Neural progenitor cell (in vitro differentiated cells): ENCODE results near the gene FOXJ1. TPM values are rescaled to one million over a fixed set of nuclear protein-coding genes. Genes with fewer than 3 reads are reported as not detected.

Source experiments
- DNase-seq: peaks from one replicate; pipeline ENCODE4 v3.0.0-alpha.2; 2016; ENCODE audit warnings: low spot score
- H2AFZ ChIP-seq: fragments of 200-600 bp; sonication (generic); replicated peaks from 2 replicates; pipeline ENCODE4 v1.6.1; 2016; ENCODE audit warnings: antibody characterized with exemption
- H3F3A ChIP-seq: fragments of 200-600 bp; sonication (generic); 2 replicates; pipeline ENCODE4 v1.6.1; 2016; ENCODE audit warnings: antibody characterized with exemption, low read depth
- H3K27ac ChIP-seq: fragments of 200-600 bp; sonication (generic); 2 replicates; pipeline ENCODE4 v1.5.1; 2016; ENCODE audit warnings: mild to moderate bottlenecking
- H3K27me3 ChIP-seq: fragments of 200-600 bp; sonication (generic); 2 replicates; pipeline ENCODE4 v1.6.1; 2016; ENCODE audit warnings: mild to moderate bottlenecking, moderate library complexity
- H3K36me3 ChIP-seq: fragments of 200-600 bp; sonication (generic); 2 replicates; pipeline ENCODE4 v1.5.1; 2016
- H3K4me1 ChIP-seq: fragments of 200-600 bp; sonication (generic); 2 replicates; pipeline ENCODE4 v1.6.1; 2016; ENCODE audit warnings: mixed run types
- H3K4me2 ChIP-seq: fragments of 200-600 bp; sonication (generic); 2 replicates; pipeline ENCODE4 v1.6.1; 2016
- H3K4me3 ChIP-seq: fragments of 200-600 bp; sonication (generic); 2 replicates; pipeline ENCODE4 v1.5.1; 2016
- H3K79me2 ChIP-seq: fragments of 200-600 bp; sonication (generic); 2 replicates; pipeline ENCODE4 v1.6.1; 2016; ENCODE audit warnings: low read depth
- H3K9ac ChIP-seq: fragments of 200-600 bp; sonication (generic); 2 replicates; pipeline ENCODE4 v1.6.1; 2016
- H3K9me3 ChIP-seq: fragments of 200-600 bp; sonication (generic); 2 replicates; pipeline ENCODE4 v1.5.1; 2016; ENCODE audit warnings: low read depth
- H4K20me1 ChIP-seq: fragments of 200-600 bp; sonication (generic); 2 replicates; pipeline ENCODE4 v1.6.1; 2016; ENCODE audit warnings: low read depth
- H3K27ac Mint-ChIP-seq: 3 replicates; pipeline ENCODE4 v1.8.0; 2021; ENCODE audit warnings: mixed read lengths
- H3K27me3 Mint-ChIP-seq: 2 replicates; pipeline ENCODE4 v1.8.0; 2022; ENCODE audit warnings: low read depth, mild to moderate bottlenecking, inconsistent platforms, moderate library complexity, mixed read lengths; ENCODE audit not compliant: insufficient read depth
- H3K36me3 Mint-ChIP-seq: 3 replicates; pipeline ENCODE4 v1.8.0; 2021; ENCODE audit warnings: mixed read lengths
- H3K4me1 Mint-ChIP-seq: 3 replicates; pipeline ENCODE4 v1.8.0; 2021; ENCODE audit warnings: mixed read lengths
- H3K4me3 Mint-ChIP-seq: 3 replicates; pipeline ENCODE4 v1.8.0; 2021; ENCODE audit warnings: mild to moderate bottlenecking, moderate library complexity, mixed read lengths
- H3K9me3 Mint-ChIP-seq: 3 replicates; pipeline ENCODE4 v1.8.0; 2020; ENCODE audit warnings: mixed read lengths
- CTCF ChIP-seq: fragments of 200-600 bp; sonication (generic); IDR thresholded peaks from 2 replicates; pipeline ENCODE4 v1.5.1; 2017; ENCODE audit warnings: antibody characterized with exemption, mild to moderate bottlenecking
- EZH2 ChIP-seq: fragments of 200-600 bp; sonication (generic); IDR thresholded peaks from 2 replicates; pipeline ENCODE4 v1.6.1; 2017; ENCODE audit warnings: antibody characterized with exemption, mild to moderate bottlenecking, moderate library complexity
- EZH2phosphoT487 ChIP-seq: fragments of 200-600 bp; sonication (generic); IDR thresholded peaks from 2 replicates; pipeline ENCODE4 v1.6.1; 2017; ENCODE audit warnings: antibody characterized with exemption
- total RNA-seq: library from RNA; depleted of rRNA; stranded (reverse); fragments of >200 nt; gene quantifications from 2 replicates; pipeline ENCODE4 v1.2.3, GENCODE V29; 2015; ENCODE audit warnings: low replicate concordance

Gene FOXJ1
- total RNA-seq, 1 donor from 2014 or later: 0.49 TPM

DNA sequence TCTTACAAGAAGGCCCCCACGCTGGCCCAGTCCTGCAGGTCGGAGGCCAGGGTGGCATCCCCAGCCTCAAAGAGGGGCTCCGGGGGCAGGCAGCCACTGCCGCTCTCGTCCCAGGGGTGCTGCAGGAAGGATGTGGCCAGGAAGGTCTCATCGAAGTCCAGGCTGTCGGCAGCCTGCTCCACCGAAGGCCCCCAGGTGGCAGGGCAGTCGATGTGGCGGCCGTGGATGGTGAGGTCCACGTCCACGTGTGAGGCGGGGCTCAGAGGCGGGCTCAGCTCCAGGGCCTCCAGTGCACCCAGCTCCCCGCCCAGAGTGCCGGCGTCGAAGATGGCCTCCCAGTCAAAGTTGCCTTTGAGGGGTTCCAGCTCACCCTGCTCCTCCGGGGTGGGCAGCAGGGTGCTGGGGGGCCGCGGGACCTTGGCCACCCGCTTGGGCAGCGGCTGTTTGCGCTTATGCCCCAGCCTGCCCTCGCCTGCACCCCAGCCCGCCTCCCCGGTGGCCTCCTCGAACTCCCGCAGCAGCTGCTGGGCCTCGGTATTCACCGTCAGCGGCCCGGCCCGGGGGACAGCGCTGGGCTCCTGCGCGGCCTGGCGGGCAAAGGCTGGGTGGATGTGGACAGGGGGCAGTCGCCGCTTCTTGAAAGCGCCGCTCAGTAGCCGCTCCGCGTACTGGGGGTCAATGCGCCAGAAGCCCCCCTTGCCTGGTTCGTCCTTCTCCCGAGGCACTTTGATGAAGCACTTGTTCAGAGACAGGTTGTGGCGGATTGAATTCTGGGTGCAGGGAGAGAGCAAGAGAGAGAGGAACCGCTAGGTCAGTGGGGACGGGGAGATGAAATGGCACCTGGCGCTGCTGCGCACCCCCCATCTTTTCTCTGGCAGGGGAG is 3.5 kb downstream of the FOXJ1 start:
- Histone ChIP-seq H3K36me3 (no peaks in the 10 kb centered on the region), H3K4me1 (peaks cover 89% of the 10 kb centered on the region), H3K4me2 (peak overlapping the region; percentile 83), H3K79me2 (no peaks in the 10 kb centered on the region), H3K9ac (no peak overlapping the region), H3K4me3 (peak overlapping the region; percentile 47), H3K27ac (no peak overlapping the region), H3F3A (peaks cover 88% of the 10 kb centered on the region), H3K9me3 (no peaks in the 10 kb centered on the region), H2AFZ (peak overlapping the region; percentile 72), H3K27me3 (peaks cover 99% of the 10 kb centered on the region), H4K20me1 (peaks cover 19% of the 10 kb centered on the region)
- Mint-ChIP-seq H3K9me3 (no peaks in the 10 kb centered on the region), H3K27me3 (peaks cover 14% of the 10 kb centered on the region), H3K4me1 (peaks cover 66% of the 10 kb centered on the region), H3K36me3 (no peaks in the 10 kb centered on the region), H3K27ac (peak overlapping the region; percentile 98), H3K4me3 (peak overlapping the region; percentile 74)
- TF ChIP-seq EZH2phosphoT487 (peak; percentile 20), EZH2 (peak; percentile 52), CTCF (no peak)
- peak; percentile 65 for DNase-seq

DNA sequence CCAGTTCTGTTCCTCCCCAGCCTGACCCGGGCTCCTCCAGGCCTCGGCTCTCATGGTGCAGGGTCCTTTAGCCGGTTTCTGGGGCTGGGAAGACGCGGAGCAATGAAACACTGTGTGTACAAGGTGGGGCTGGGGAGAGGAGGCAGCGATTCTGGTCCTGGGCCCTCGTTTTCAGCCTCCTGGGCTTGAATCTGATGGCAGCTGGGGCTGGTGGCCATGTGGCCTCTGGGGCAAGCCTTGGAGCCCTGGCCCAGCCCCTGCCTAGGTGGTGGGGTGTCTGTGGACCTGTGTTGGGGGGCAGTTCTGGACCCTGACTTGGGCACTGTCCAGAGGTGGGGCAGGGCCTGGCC is 4.1 kb downstream of the FOXJ1 start:
- Mint-ChIP-seq H3K36me3 (no peaks in the 10 kb centered on the region), H3K27me3 (peaks cover 14% of the 10 kb centered on the region), H3K27ac (peak overlapping the region; percentile 93), H3K4me3 (peak overlapping the region; percentile 18), H3K4me1 (peaks cover 60% of the 10 kb centered on the region), H3K9me3 (no peaks in the 10 kb centered on the region)
- Histone ChIP-seq H3K4me1 (peaks cover 89% of the 10 kb centered on the region), H3K4me2 (peak overlapping the region; percentile 83), H3F3A (peaks cover 82% of the 10 kb centered on the region), H3K79me2 (no peaks in the 10 kb centered on the region), H3K9me3 (no peaks in the 10 kb centered on the region), H3K4me3 (no peak overlapping the region), H3K36me3 (no peaks in the 10 kb centered on the region), H3K9ac (no peak overlapping the region), H3K27me3 (peaks cover 99% of the 10 kb centered on the region), H3K27ac (no peak overlapping the region), H2AFZ (no peak overlapping the region), H4K20me1 (peaks cover 14% of the 10 kb centered on the region)
- DNase-seq: no peak
- TF ChIP-seq EZH2 (peak; percentile 9), EZH2phosphoT487 (no peak), CTCF (no peak)

DNA sequence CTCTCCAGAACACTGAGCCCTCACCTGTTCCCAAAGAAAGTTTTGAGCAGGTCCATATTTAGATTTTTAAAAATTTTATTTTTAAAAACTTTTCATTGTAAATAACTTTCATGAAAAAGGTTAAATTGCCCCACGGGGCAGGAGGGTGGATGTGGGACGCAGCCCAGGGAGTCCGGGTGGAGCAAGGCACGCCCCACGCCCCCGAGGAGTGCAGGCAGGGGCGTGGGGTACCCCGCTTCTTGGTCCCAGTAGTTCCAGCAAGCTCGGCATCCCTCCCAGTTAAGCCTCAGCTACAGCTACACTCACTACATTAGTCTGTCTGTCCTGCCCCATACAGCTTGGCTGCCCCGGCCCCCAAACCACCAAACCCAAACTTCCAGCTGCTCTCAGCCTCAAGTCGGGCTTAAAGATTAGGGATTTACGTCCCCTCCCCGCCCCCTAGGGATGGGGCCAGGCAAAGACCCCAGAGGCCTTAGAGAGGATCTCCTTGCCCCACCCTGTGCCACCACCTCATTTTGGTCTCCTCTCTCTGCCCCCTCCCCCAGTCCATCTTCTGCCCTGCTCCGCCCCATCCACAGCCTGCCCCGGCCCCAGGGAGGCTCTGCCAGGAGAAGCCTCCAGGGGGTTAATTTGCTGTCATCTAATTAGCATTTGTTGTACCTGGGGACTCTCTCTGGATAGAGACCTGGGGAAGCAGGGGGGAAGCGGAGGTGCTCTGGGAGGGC is 4.6 kb downstream of the FOXJ1 start:
- Histone ChIP-seq H3K4me3 (no peak overlapping the region), H3K9ac (no peak overlapping the region), H3K4me1 (peaks cover 89% of the 10 kb centered on the region), H3K27me3 (peaks cover 99% of the 10 kb centered on the region), H3K36me3 (no peaks in the 10 kb centered on the region), H3K4me2 (peak overlapping the region; percentile 83), H3K79me2 (no peaks in the 10 kb centered on the region), H3K27ac (no peak overlapping the region), H4K20me1 (peaks cover 14% of the 10 kb centered on the region), H3F3A (peaks cover 77% of the 10 kb centered on the region), H3K9me3 (no peaks in the 10 kb centered on the region), H2AFZ (no peak overlapping the region)
- DNase-seq: peak; percentile 65
- Mint-ChIP-seq H3K27me3 (peaks cover 14% of the 10 kb centered on the region), H3K4me3 (no peak overlapping the region), H3K4me1 (peaks cover 57% of the 10 kb centered on the region), H3K9me3 (no peaks in the 10 kb centered on the region), H3K36me3 (no peaks in the 10 kb centered on the region), H3K27ac (peak overlapping the region; percentile 93)
- no peak for TF ChIP-seq EZH2
- peak; percentile 33 for TF ChIP-seq CTCF
- TF ChIP-seq EZH2phosphoT487: no peak
